ENCODE measurements around the gene CYBC1. TPM values are rescaled to one million over a fixed set of nuclear protein-coding genes. Genes with fewer than 3 reads are reported as not detected.
A peak's percentile ranks its signal among the peaks of the same experiment; 100 is the strongest.

Gene CYBC1
- polyA plus RNA-seq, 1 donor from 2014 or later = 66.6 TPM

GRCh38 chr17:82418001-82418986 lies 32.3 kb downstream of the CYBC1 start, which contains the start of the genes HEXD and OGFOD3:
Gene HEXD (plus strand): TSS chr17:82418347. CDS start chr17:82419800, 1,453 bp downstream.
Gene OGFOD3 (minus strand): TSS chr17:82418586. CDS start chr17:82418485, 101 bp downstream.
- Histone ChIP-seq H3K9ac (ENCODE audit: low read length) (peak within 1 kb of the TSS; percentile 87), H2AFZ (ENCODE audit: low read depth, low read length) (peak within 1 kb of the TSS; percentile 47), H3K4me2 (ENCODE audit: low read length) (peak within 1 kb of the TSS; percentile 40), H3K36me3 (ENCODE audit: insufficient read depth, low read length) (no peaks in the 10 kb centered on the region), H3K27me3 (ENCODE audit: insufficient read depth, low read depth, low read length) (no peaks in the 10 kb centered on the region), H3K79me2 (replicated peaks; ENCODE audit: insufficient read depth, low read length) (no peaks in the 10 kb centered on the region), H3K27ac (ENCODE audit: low read length) (peak within 1 kb of the TSS; percentile 81), H4K20me1 (ENCODE audit: insufficient read depth) (no peaks in the 10 kb centered on the region), H3F3A (ENCODE audit: insufficient read depth, low read length, poor library complexity, severe bottlenecking) (no peaks in the 10 kb centered on the region), H3K9me3 (ENCODE audit: low read length) (no peaks in the 10 kb centered on the region), H3K9me2 (ENCODE audit: insufficient read depth, low read length) (no peaks in the 10 kb centered on the region), H3K4me3 (ENCODE audit: low read length) (peak within 1 kb of the TSS; percentile 91)
- TF ChIP-seq TAF1 (IDR thresholded peaks at IDR 0.05; ENCODE audit: low read depth) (no peak), EP300 (conservative IDR thresholded peaks at IDR 0.05; ENCODE audit: poor library complexity, severe bottlenecking) (peak; percentile 79), MXI1 (conservative IDR thresholded peaks at IDR 0.05; ENCODE audit: poor library complexity, severe bottlenecking) (peak; percentile 94), EZH2 (IDR thresholded peaks at IDR 0.05; ENCODE audit: borderline replicate concordance, insufficient read depth, low read length, poor library complexity, severe bottlenecking) (no peak), POLR2AphosphoS5 (IDR thresholded peaks at IDR 0.05) (peak; percentile 79), SMC3 (conservative IDR thresholded peaks at IDR 0.05; ENCODE audit: poor library complexity) (peak; percentile 59), RAD21 (conservative IDR thresholded peaks at IDR 0.05) (peak; percentile 46)
- TF ChIP-seq, protein P1, sequence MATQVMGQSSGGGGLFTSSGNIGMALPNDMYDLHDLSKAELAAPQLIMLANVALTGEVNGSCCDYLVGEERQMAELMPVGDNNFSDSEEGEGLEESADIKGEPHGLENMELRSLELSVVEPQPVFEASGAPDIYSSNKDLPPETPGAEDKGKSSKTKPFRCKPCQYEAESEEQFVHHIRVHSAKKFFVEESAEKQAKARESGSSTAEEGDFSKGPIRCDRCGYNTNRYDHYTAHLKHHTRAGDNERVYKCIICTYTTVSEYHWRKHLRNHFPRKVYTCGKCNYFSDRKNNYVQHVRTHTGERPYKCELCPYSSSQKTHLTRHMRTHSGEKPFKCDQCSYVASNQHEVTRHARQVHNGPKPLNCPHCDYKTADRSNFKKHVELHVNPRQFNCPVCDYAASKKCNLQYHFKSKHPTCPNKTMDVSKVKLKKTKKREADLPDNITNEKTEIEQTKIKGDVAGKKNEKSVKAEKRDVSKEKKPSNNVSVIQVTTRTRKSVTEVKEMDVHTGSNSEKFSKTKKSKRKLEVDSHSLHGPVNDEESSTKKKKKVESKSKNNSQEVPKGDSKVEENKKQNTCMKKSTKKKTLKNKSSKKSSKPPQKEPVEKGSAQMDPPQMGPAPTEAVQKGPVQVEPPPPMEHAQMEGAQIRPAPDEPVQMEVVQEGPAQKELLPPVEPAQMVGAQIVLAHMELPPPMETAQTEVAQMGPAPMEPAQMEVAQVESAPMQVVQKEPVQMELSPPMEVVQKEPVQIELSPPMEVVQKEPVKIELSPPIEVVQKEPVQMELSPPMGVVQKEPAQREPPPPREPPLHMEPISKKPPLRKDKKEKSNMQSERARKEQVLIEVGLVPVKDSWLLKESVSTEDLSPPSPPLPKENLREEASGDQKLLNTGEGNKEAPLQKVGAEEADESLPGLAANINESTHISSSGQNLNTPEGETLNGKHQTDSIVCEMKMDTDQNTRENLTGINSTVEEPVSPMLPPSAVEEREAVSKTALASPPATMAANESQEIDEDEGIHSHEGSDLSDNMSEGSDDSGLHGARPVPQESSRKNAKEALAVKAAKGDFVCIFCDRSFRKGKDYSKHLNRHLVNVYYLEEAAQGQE (IDR thresholded peaks at IDR 0.05; ENCODE audit: borderline replicate concordance) = peak; percentile 65
- TF ChIP-seq, protein P2, sequence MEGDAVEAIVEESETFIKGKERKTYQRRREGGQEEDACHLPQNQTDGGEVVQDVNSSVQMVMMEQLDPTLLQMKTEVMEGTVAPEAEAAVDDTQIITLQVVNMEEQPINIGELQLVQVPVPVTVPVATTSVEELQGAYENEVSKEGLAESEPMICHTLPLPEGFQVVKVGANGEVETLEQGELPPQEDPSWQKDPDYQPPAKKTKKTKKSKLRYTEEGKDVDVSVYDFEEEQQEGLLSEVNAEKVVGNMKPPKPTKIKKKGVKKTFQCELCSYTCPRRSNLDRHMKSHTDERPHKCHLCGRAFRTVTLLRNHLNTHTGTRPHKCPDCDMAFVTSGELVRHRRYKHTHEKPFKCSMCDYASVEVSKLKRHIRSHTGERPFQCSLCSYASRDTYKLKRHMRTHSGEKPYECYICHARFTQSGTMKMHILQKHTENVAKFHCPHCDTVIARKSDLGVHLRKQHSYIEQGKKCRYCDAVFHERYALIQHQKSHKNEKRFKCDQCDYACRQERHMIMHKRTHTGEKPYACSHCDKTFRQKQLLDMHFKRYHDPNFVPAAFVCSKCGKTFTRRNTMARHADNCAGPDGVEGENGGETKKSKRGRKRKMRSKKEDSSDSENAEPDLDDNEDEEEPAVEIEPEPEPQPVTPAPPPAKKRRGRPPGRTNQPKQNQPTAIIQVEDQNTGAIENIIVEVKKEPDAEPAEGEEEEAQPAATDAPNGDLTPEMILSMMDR (IDR thresholded peaks at IDR 0.05; ENCODE audit: poor library complexity, severe bottlenecking) = peak; percentile 40

- Histone ChIP-seq H3K9me3 (ENCODE audit: low read length) (no peaks in the 10 kb centered on the region), H3K36me3 (ENCODE audit: insufficient read depth, low read length) (no peaks in the 10 kb centered on the region), H3K27ac (ENCODE audit: low read length) (no peak overlapping the region), H3K9ac (ENCODE audit: low read length) (no peak overlapping the region), H4K20me1 (ENCODE audit: insufficient read depth) (no peaks in the 10 kb centered on the region), H3K4me3 (ENCODE audit: low read length) (no peak overlapping the region), H3F3A (ENCODE audit: insufficient read depth, low read length, poor library complexity, severe bottlenecking) (no peaks in the 10 kb centered on the region), H3K27me3 (ENCODE audit: insufficient read depth, low read depth, low read length) (no peaks in the 10 kb centered on the region), H3K79me2 (replicated peaks; ENCODE audit: insufficient read depth, low read length) (no peaks in the 10 kb centered on the region), H2AFZ (ENCODE audit: low read depth, low read length) (no peak overlapping the region), H3K9me2 (ENCODE audit: insufficient read depth, low read length) (no peaks in the 10 kb centered on the region), H3K4me2 (ENCODE audit: low read length) (no peak overlapping the region)
- TF ChIP-seq, protein P2 (IDR thresholded peaks at IDR 0.05; ENCODE audit: poor library complexity, severe bottlenecking) = peak; percentile 12
- TF ChIP-seq EP300 (conservative IDR thresholded peaks at IDR 0.05; ENCODE audit: poor library complexity, severe bottlenecking) = no peak
- TF ChIP-seq, protein P1 (IDR thresholded peaks at IDR 0.05; ENCODE audit: borderline replicate concordance) = no peak
These were observed 33.8 kb downstream of the CYBC1 start for GRCh38 chr17:82416771-82417170.

Measured in neural cell (in vitro differentiated cells).